OCI-M2 (cell line): ENCODE results near the gene TPRN.
"Not testable (repeated sequence)": the region's sequence is repeated elsewhere in the genome, so short reads cannot be mapped to it uniquely, and the experiment has no call there.

Source experiments
- DNase-seq: peaks from one replicate; lab custom pipeline; 2025; ENCODE audit not compliant: unreplicated experiment; lab: John Stamatoyannopoulos, UW

TPRN gene, protein sequence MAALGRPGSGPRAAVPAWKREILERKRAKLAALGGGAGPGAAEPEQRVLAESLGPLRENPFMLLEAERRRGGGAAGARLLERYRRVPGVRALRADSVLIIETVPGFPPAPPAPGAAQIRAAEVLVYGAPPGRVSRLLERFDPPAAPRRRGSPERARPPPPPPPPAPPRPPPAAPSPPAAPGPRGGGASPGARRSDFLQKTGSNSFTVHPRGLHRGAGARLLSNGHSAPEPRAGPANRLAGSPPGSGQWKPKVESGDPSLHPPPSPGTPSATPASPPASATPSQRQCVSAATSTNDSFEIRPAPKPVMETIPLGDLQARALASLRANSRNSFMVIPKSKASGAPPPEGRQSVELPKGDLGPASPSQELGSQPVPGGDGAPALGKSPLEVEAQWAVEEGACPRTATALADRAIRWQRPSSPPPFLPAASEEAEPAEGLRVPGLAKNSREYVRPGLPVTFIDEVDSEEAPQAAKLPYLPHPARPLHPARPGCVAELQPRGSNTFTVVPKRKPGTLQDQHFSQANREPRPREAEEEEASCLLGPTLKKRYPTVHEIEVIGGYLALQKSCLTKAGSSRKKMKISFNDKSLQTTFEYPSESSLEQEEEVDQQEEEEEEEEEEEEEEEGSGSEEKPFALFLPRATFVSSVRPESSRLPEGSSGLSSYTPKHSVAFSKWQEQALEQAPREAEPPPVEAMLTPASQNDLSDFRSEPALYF

DNA sequence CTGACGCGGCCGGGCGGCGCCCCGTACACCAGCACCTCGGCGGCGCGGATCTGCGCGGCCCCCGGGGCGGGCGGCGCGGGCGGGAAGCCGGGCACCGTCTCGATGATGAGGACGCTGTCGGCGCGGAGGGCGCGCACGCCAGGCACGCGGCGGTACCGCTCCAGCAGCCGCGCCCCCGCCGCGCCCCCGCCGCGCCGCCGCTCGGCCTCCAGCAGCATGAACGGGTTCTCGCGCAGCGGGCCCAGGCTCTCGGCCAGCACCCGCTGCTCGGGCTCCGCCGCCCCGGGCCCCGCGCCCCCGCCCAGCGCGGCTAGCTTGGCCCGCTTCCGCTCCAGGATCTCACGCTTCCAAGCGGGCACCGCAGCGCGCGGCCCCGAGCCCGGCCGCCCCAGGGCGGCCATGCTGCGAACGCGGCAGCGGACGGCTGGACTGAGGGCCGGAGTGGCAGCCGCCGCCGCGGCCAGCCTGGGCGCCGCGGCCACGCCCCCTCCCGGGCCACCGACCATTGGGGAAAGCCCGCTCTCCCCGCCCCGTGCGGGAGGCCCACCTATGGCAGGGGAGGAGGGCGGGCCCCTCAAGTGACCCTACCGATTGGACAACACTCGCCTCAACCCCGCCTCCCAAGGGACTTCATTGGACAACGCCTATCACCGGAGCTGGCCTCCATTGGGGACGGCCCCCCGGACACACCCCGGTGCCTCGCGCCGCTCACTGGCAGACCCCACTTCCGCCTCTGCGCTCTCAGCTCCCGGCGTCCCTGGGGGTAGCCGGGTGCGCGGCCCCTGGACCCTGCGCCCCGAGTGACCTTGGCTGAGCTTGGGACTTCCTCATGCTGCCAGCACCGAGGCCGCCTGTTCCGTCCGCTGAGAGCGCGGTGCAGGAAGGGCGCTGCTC is at the start of gene TPRN:
Gene TPRN, minus strand, starts transcription at position 431 of the 894 bp plus-strand sequence. Its CDS starts 30 bp downstream, at position 401.
- peak; percentile 93 for DNase-seq

DNA sequence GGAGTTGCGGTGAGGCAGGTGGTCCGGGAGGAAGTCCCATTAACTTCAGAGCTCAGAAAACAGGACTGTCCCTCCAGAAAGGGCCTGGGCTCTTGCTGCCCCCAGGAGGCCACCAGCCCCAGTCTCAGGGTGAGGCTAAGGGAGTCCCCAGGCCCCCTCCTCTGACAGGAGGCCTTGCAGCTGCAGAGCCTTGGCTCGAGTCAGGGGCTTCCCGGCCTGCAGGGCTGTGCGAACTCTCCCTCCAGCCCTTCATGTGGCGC is 47.3 kb upstream of the TPRN start:
- no peak for DNase-seq

DNA sequence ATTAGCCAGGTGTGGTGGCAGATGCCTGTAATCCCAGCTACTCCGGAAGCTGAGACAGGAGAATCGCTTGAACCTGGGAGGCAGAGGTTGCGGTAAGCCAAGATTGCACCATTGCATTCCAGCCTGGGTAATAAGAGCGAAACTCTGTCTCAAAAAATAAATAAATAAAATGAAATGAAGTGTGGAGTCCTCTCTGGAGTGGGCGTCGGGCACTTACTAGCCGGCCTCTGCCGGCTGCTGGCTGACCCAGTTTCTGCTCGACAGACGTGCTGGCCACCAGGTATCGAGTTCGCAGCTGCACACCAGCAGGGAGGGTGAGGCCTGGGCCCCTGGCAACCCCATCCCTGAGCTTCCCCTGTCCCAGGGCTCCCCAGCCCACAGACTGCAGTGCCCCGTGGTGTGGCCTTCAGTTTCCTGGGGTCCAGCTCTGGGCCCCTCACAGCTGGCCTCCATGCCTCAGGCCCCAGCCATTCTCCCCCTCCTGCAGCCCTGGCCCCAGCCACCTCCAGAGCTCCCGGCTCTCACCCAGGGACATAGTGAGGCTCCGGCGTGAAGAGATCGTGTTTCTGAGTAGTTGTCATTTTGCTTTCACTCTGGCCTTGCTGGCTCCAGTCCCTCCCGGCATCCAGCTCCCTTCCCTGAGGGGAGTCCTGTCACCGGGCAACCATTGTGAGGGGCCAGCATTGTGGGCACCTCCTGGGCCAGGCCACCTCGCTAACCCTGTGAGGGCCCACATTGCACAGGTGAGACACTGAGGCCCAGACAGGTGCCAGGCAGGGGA is 46.8 kb upstream of the TPRN start:
- no peak for DNase-seq

DNA sequence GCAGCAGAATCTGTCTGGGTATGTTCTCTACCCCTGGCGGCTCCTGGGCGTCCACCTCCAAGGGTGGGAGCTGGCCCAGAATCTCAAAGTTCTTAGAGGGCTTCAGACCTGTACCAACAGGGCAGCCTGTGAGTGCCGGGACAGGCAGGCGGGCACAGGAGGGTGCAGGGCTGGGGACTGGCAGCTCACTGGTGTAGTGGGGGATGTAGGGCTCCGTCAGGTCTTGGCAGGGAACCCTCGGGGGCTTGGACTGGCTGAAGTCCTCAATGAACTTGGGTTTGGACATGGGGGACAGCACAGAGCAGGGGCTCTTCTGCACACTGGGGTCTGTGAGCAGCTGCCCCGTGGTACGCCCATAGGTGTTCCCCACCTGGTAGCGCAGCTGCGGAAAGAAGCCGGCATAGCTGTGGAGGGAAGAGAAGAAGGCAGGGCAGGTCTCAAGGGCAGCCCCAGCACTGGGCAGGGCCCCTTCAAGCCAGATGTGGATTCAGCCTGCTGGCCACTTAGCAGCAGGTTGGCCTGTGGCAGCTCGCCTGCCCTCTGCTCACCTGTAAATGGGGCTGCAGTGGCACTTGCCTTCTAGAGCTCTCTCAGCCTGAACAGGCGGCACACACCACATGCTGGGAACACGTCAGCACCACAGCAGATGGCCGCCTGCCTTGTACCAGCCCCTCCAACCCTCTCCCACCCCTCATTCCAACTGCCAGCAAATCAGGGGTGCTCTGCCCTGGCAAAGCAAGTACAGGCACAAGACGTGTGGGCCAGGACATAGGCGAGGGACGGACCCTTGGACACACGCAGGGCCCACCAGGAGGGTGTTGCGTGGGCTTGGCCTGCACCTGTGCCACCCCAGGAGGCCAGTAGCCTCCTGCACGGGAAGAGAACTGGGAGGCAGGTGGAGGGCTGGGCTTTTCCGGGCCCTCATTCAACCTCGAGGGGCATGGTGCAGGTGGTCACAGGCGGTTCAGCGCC is 45.2 kb upstream of the TPRN start:
- no peak for DNase-seq

DNA sequence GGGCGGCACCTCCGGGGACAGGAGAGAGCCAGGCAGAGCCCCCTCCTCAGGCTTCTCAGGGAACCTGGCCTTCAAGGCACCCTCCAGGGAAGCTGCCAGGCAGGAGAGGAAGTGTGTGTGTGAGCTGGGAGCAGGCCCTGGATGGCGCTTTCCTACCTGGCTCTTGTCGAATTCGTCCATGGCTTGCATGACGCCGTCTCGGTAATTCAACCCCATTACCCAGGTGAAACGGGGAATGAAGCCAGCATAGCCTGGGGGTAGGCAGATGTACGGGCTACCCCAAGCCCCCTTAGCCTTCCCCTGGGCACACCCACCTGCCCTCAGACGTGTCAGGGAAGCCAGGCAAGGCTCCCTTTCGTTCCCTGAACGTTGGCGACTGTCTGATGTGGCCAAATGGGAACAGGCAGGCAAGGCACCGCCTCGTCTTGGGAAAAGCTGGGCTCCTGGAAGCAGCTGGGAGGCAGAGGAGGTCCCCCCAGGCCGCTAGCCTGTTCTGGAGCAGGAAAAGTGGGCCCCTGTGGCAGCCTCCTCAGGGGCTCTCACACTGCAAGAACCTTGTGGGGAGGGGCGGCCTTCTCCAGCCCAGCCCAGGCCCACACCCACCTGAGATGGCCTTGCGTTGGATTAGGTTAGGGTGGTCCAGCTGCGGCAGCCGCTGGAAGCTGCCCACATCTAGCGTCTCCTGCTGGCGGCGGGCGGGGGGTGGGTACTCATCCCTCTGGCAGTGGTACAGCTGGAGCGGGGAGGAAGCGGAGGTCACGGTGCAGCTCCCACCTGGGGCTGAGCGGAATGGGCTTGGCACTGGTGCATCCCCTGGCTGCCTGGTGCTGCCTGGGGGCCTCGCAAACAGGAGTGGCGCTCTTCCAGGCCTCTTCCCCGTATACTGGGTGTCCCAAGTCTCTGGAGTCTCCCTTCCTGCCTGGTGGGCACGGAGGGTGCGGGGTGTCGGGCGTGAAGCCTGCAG is 44.2 kb upstream of the TPRN start:
- DNase-seq: no peak

DNA sequence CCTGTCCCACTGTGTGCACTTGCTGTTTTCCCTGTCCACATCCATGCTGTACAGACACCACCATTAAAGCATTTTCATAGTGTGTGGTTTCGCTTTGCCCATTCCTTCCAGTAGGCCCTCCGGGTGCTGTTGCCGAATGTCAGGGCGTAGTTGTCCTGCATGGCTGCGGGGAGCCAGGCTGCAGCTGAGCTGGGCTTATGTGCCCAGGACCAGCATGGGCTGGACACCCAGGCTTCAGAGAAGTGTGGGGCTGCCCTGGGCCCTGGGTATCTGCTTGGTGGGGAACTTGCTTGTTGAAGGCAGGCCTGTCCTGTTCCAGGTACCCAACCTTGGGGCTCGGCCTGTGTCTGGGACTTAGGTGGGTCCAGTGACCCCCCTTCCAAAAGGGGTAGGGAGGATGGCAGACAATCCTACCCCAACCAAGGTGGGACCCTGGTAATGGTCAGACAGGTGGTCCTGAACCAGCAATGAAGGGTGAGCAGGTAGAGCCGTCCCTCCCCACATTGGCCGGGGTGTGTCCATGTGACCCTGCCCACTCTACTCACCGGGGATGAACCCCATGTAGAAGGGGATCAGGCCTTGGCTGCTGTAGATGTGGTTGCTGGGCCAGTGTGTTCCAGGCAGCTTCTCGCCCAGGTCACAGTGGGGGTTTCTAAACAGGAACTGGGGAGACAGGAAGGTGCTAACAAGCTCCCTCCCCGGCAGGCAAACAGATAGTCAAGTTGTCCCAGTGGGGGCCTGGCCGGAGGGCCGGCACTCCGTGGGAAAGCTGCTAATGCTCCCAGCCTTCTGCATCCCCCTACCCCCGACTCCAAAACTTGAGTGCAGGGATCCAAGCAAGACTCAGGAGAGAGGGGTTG is 43.3 kb upstream of the TPRN start:
- DNase-seq: peak; percentile 2

DNA sequence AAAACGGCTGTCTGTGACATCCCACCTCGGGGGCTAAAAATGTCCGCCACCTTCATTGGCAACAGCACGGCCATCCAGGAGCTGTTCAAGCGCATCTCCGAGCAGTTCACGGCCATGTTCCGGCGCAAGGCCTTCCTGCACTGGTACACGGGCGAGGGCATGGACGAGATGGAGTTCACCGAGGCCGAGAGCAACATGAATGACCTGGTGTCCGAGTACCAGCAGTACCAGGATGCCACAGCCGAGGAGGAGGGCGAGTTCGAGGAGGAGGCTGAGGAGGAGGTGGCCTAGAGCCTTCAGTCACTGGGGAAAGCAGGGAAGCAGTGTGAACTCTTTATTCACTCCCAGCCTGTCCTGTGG is 42.7 kb upstream of the TPRN start:
- not testable (repeated sequence) for DNase-seq

DNA sequence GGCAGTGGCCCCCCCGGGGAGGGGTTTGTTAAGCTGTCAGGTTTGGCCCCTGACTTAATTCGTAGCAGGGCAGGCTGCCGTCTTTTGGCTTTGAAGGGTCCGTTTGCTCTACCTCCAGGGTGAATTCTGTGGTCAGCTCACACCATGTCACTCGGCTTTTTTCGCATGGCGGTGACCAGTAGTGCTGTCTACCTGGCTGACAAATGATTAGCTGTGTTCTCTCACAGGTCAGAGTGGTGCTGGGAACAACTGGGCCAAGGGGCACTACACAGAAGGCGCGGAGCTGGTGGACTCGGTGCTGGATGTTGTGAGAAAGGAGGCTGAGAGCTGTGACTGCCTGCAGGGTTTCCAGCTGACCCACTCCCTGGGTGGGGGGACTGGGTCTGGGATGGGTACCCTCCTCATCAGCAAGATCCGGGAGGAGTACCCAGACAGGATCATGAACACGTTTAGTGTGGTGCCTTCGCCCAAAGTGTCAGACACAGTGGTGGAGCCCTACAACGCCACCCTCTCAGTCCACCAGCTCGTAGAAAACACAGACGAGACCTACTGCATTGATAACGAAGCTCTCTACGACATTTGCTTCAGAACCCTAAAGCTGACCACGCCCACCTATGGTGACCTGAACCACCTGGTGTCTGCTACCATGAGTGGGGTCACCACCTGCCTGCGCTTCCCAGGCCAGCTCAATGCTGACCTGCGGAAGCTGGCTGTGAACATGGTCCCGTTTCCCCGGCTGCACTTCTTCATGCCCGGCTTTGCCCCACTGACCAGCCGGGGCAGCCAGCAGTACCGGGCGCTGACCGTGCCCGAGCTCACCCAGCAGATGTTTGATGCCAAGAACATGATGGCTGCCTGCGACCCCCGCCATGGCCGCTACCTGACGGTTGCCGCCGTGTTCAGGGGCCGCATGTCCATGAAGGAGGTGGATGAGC is 42.0 kb upstream of the TPRN start:
- DNase-seq: no peak

DNA sequence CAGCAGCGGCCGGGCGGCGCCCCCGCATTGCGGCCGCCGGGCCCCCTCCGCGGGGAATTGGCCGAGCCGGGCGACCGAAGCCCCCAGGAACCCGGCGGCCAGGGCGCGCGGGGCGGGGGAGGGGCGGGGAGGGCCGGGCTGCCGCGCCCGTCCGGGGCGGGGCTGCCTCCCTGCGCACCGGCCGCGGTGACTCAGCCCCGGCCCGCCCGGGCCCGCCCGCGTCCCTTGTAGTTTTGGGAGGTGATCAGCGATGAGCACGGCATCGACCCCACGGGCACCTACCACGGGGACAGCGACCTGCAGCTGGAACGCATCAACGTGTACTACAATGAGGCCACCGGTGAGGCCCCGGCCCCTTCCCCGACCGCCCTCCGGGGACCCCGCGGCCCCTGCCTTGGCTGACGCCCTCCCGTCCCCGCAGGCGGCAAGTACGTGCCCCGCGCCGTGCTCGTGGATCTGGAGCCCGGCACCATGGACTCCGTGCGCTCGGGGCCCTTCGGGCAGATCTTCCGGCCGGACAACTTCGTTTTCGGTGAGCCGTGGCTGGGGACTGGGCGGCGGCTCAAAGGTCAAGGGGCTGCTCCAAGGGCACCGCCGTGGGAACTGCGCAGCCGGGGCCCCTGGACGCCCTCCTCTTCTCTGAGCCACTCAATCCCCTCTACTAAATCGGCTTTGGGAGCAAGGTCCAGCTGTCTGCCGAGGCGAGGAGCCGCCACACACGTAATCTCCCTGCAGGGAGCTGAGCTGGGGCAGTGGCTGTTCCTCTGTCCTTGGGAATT is 41.1 kb upstream of the TPRN start:
- no peak for DNase-seq

DNA sequence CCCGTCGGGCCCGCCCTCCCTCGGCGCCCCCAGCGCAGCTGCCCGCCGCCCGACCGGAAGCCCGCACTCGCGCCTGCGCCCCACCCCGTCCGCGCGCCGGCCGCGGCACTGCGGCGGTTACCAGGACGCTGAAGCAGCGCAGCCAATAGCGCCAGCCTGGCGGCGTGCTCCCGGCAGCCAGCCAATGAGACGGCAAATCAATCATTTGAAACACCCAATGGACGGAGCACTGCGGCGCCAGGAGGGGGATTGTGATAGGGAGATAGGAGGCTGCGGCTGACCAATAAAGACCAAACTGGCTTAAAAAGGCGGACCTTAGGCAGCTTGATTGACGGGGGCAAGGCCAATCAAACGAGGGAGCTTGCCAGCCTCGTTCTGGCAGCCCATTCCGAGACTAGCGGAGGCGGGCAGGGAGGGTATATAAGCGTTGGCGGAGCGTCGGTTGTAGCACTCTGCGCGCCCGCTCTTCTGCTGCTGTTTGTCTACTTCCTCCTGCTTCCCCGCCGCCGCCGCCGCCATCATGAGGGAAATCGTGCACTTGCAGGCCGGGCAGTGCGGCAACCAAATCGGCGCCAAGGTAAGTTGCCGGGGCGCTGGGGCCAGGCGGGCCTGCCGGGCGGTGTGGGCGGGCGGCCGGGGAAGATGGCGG is 40.4 kb upstream of the TPRN start, which contains the start of gene TUBB4B:
Gene TUBB4B, plus strand, starts transcription at position 447 of the 649 bp plus-strand sequence. Its CDS starts 74 bp downstream, at position 521.
- DNase-seq: peak; percentile 80

DNA sequence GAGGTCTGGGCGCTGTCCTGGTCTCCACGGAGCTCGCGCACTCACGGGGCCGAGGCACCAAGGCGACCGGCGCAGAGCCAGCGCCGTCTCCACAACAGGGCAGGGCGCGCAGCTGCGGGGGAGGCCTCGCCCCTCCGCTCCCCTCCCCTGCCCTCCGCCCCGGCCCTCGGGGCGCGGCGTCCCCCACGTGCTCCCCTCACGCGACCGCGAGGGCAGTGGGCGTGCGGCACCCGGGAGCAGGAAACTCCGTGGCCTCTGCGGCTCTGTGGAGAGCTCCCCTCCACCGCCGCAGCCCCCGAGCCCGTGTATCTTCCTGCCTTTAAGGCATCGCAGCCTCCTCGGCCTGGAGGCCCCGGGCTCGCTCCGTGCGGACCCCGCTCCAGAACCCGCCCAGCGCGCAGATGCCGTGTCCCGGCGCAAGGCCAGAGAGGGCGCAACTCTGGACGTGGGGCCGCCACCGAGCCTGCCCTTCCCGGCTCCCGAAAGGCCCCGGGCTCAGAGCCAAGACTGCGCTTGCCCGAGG is 39.8 kb upstream of the TPRN start:
- DNase-seq: no peak

DNA sequence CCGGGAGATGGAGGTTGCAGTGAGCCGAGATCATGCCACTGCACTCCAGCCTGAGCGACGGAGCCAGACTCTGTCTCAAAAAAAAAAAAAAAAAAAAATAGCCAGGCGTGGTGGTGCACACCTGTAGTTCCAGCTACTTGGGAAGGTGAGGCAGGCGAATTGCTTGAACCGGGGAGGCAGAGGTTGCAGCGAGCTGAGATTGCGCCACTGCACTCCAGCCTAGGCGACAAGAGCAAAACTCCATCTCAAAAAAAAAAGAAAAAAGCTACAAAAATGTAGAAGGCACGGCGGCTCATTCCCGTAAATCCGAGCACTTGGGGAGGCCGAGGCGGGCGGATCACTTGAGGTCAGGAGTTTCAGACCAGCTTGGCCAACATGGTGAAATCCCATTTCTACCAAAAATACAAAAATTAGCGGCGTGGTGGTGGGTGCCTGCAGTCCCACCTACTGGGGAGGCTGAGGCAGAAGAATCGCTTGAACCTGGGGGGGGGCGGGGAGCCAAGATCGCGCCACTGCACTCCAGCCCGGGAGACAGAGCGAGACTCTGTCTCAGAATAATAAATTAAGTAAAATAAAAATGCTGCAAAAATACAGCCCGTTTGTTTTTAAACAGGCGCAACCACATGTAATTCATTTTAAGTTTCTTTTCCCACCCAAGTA is 39.1 kb upstream of the TPRN start:
- DNase-seq: not testable (repeated sequence)

DNA sequence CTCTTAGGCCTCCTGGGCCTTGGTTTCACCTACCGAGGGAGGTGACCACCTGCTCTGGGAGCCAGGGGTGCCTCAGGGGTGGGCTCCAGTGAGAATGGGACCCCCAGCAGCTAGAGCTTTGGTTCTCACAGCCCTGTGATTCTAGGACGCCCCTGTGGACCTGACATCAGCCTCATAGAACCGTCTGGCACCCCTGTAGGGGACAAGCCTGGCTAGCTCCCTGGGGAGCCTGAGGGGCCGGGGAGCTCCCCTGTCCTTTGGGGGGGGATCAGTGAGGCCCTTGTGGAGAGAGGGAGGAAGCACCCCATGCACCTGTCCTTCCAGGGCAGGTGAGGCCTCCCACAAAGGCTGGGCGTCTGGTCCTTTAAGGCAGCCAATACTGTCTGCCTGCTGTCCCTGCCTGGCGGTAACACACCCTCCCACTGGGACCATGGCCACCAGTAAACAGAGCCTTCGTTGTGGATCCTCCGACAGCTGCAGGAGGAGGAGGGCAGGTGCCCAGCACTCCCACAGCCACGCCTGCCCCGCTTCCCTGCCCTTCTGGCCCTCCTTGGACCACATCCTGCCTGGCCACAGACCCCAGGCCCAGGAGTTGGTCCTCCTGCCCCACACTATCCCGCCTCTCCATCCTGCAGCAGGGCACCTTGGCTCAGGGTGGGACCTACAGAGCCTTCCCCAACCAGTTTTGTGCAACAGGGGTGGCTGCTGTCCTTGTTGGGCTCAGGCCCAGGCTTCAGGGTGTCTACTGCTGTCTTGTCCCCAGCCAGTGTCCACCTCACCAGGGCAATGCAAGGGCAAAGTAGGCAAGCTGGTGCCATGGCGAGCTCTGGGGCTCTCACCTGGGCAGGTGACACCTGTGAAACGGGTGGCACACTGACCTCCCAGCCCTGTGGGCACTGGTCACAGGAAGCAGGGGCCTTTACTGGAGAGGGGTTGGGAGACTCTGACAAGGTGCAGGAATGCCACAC is 37.5 kb upstream of the TPRN start:
- DNase-seq: no peak
